Panc1 (cell line): ENCODE measurements around the gene DTNB. TPM values are rescaled to one million over a fixed set of nuclear protein-coding genes. Genes with fewer than 3 reads are reported as not detected.
"Not testable (repeated sequence)": the region's sequence is repeated elsewhere in the genome, so short reads cannot be mapped to it uniquely, and the experiment has no call there.

Experiments used
- ATAC-seq: fragments of 200-7000 bp; cut with Tn5 transposase; 2 replicates; pipeline ENCODE4 v1.9.1; 2020; ENCODE audit warnings: mild to moderate bottlenecking, moderate library complexity
- BruUV-seq: library from RNA; stranded (reverse); fragments of 400-500 nt; replicated peaks from 2 replicates; lab custom pipeline; 2021; lab: Mats Ljungman, UMichigan
- CTCF ChIA-PET: fragments of 300-600 bp; sonication (Branson Sonifier 250); formaldehyde crosslinking; loops from one replicate; lab custom pipeline; 2022; ENCODE audit warnings: antibody characterized with exemption; lab: Charles Lee
- POLR2A ChIA-PET: fragments of 300-600 bp; sonication (Branson Sonifier 250); formaldehyde crosslinking; loops from one replicate; lab custom pipeline; 2022; ENCODE audit warnings: antibody characterized with exemption; lab: Charles Lee
- DNase-seq: peaks from one replicate; pipeline ENCODE4 v3.0.0-alpha.2; 2010; ENCODE audit warnings: low read depth, low spot score
- H3K27ac ChIP-seq: 2 replicates; pipeline ENCODE4 v1.5.1; 2011; ENCODE audit warnings: mild to moderate bottlenecking, low read length, inconsistent platforms
- H3K27me3 ChIP-seq: fragments of 200-500 bp; sonication (Bioruptor generic); 2 replicates; pipeline ENCODE4 v1.6.0; 2014; ENCODE audit warnings: low read length, inconsistent platforms; ENCODE audit not compliant: control insufficient read depth, insufficient read depth
- H3K36me3 ChIP-seq: fragments of 200-500 bp; sonication (Bioruptor generic); 2 replicates; pipeline ENCODE4 v1.5.1; 2014; ENCODE audit warnings: inconsistent platforms, mild to moderate bottlenecking, low read length, moderate library complexity; ENCODE audit not compliant: control insufficient read depth, insufficient read depth
- H3K4me1 ChIP-seq: 2 replicates; pipeline ENCODE4 v1.5.1; 2011; ENCODE audit warnings: inconsistent platforms, mild to moderate bottlenecking, low read length, moderate library complexity; ENCODE audit not compliant: control insufficient read depth, insufficient read depth
- H3K4me3 ChIP-seq, 2 experiments: 2 replicates each; pipeline ENCODE4 v1.5.1; 2011 to 2012; ENCODE audit warnings: low read depth in 2 of 2, low read length in 2 of 2, mild to moderate bottlenecking in 2 of 2, inconsistent platforms in 1 of 2, moderate library complexity in 1 of 2
- H3K9me3 ChIP-seq: fragments of 200-500 bp; sonication (Bioruptor generic); 2 replicates; pipeline ENCODE4 v1.5.1; 2014; ENCODE audit warnings: low read depth, mild to moderate bottlenecking, inconsistent platforms, low read length, moderate library complexity; ENCODE audit not compliant: control insufficient read depth, insufficient read depth
- POLR2AphosphoS5 ChIP-seq: IDR thresholded peaks from 2 replicates; pipeline ENCODE4 v1.6.1; 2012; ENCODE audit warnings: mild to moderate bottlenecking, low read depth, low read length, moderate library complexity
- SIN3A ChIP-seq: IDR thresholded peaks from 2 replicates; pipeline ENCODE4 v1.6.1; 2012; ENCODE audit warnings: low read depth, mild to moderate bottlenecking, low read length, moderate library complexity, borderline replicate concordance; ENCODE audit not compliant: insufficient read depth
- TCF7L2 ChIP-seq: IDR thresholded peaks from 2 replicates; pipeline ENCODE4 v1.6.1; 2011; ENCODE audit warnings: mild to moderate bottlenecking, low read depth, low read length, inconsistent platforms
- in situ Hi-C: cut with HindIII; loops from 2 replicates; pipeline ENCODE4 v1.10.0; 2016; ENCODE audit warnings: low sequenced_read_pairs, low pct_unique_long_range_greater_than_20kb
- intact Hi-C: fragments of 100-400 bp; cut with micrococcal nuclease; formaldehyde crosslinking; loops from one replicate; pipeline ENCODE4 v1.10.0; 2022; ENCODE audit not compliant: unreplicated experiment
- total RNA-seq: library from RNA; stranded (reverse); gene quantifications from one replicate; pipeline ENCODE4 v1.2.1, GENCODE V29; 2021; ENCODE audit not compliant: unreplicated experiment
- TF ChIP-seq, protein P1 (sequence below), 2 experiments: IDR thresholded peaks; 2 replicates each; pipeline ENCODE4 v1.6.1; 2011 to 2012; ENCODE audit warnings: low read depth in 2 of 2, control low read depth in 1 of 2, low read length in 1 of 2, mild to moderate bottlenecking in 1 of 2, moderate library complexity in 1 of 2; ENCODE audit not compliant: insufficient read depth in 1 of 2
- TF ChIP-seq, protein P2 (sequence below): fragments of 450-650 bp; IDR thresholded peaks from 2 replicates; pipeline ENCODE4 v1.5.1; 2017; ENCODE audit warnings: mild to moderate bottlenecking

Gene DTNB
- total RNA-seq, 1 experiment from 2014 or later: 37.8 TPM

DNA sequence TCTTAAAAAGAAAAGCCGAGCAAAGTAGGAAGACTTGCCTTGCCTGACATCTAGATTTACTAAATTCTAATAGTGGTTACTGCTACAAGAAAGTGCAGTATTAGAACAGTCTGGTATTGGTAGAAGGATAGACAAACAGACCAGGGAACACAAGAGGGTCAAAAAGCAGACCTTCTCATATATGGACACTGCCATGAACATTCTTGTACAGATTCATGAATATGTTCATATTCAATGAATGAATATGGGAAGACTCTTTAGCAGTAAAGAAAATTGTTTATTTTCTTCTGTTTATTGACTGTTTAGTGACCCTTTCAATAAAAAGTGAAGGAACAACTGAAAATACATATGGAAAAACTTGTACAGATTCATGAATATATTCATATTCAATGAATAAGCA lies 37.6 kb downstream of the DTNB start:
- CTCF ChIA-PET: no interaction called here
- intact Hi-C loops (no loop called here), in situ Hi-C loops (no loop called here)
- no peaks in the 10 kb centered on the region for H3K36me3 ChIP-seq
- DNase-seq: no peak
- TF ChIP-seq, protein P1, sequence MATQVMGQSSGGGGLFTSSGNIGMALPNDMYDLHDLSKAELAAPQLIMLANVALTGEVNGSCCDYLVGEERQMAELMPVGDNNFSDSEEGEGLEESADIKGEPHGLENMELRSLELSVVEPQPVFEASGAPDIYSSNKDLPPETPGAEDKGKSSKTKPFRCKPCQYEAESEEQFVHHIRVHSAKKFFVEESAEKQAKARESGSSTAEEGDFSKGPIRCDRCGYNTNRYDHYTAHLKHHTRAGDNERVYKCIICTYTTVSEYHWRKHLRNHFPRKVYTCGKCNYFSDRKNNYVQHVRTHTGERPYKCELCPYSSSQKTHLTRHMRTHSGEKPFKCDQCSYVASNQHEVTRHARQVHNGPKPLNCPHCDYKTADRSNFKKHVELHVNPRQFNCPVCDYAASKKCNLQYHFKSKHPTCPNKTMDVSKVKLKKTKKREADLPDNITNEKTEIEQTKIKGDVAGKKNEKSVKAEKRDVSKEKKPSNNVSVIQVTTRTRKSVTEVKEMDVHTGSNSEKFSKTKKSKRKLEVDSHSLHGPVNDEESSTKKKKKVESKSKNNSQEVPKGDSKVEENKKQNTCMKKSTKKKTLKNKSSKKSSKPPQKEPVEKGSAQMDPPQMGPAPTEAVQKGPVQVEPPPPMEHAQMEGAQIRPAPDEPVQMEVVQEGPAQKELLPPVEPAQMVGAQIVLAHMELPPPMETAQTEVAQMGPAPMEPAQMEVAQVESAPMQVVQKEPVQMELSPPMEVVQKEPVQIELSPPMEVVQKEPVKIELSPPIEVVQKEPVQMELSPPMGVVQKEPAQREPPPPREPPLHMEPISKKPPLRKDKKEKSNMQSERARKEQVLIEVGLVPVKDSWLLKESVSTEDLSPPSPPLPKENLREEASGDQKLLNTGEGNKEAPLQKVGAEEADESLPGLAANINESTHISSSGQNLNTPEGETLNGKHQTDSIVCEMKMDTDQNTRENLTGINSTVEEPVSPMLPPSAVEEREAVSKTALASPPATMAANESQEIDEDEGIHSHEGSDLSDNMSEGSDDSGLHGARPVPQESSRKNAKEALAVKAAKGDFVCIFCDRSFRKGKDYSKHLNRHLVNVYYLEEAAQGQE (IDR thresholded peaks at IDR 0.05; ENCODE audit: insufficient read depth in 1 of 2, low read depth in 2 of 2, low read length in 1 of 2): no peak
- TF ChIP-seq TCF7L2 (no peak), POLR2AphosphoS5 (no peak), SIN3A (no peak)
- TF ChIP-seq, protein P2, sequence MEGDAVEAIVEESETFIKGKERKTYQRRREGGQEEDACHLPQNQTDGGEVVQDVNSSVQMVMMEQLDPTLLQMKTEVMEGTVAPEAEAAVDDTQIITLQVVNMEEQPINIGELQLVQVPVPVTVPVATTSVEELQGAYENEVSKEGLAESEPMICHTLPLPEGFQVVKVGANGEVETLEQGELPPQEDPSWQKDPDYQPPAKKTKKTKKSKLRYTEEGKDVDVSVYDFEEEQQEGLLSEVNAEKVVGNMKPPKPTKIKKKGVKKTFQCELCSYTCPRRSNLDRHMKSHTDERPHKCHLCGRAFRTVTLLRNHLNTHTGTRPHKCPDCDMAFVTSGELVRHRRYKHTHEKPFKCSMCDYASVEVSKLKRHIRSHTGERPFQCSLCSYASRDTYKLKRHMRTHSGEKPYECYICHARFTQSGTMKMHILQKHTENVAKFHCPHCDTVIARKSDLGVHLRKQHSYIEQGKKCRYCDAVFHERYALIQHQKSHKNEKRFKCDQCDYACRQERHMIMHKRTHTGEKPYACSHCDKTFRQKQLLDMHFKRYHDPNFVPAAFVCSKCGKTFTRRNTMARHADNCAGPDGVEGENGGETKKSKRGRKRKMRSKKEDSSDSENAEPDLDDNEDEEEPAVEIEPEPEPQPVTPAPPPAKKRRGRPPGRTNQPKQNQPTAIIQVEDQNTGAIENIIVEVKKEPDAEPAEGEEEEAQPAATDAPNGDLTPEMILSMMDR: no peak
- H3K27ac ChIP-seq: no peak overlapping the region
- no TSS peak for BruUV-seq
- H3K27me3 ChIP-seq: no peaks in the 10 kb centered on the region
- H3K4me3 ChIP-seq: no peak overlapping the region
- H3K9me3 ChIP-seq: no peaks in the 10 kb centered on the region
- POLR2A ChIA-PET: no interaction called here
- no peak for ATAC-seq
- no peaks in the 10 kb centered on the region for H3K4me1 ChIP-seq

DNA sequence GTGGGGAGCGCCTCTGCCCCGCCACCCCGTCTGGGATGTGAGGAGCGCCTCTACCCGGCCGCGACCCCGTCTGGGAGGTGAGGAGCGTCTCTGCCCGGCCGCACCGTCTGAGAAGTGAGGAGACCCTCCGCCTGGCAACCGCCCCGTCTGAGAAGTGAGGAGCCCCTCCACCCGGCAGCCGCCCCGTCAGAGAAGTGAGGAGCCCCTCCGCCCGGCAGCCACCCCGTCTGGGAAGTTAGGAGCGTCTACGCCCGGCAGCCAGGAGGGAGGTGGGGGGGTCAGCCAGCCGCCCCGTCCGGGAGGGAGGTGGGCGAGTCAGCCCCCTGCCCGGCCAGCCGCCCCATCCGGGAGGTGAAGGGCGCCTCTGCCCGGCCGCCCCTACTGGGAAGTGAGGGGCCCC lies 39.6 kb downstream of the DTNB start:
- H3K27me3 ChIP-seq, H3K9me3 ChIP-seq, POLR2A ChIA-PET, intact Hi-C loops, CTCF ChIA-PET, DNase-seq, H3K4me3 ChIP-seq, H3K36me3 ChIP-seq, H3K4me1 ChIP-seq, ATAC-seq, in situ Hi-C loops, BruUV-seq, H3K27ac ChIP-seq: not testable (repeated sequence)

DNA sequence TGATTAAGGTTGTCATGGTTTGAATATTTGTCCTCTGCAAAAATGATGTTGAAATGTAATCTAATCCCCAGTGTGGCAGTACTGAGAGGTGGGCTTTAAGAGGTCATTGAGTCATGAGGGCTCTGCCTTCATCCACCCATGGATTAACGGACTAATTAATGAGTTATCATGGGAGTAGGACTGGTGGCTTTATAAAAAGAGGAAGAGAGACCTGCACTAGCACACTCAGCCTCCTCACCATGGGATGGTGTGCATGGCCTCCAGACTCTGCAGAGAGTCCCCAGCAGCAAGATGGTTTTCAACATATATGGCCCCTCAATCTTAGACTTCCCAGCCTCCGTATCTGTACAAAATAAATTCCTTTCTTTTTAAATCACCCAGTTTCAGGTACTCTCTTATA lies 41.0 kb downstream of the DTNB start:
- no peak overlapping the region for H3K27ac ChIP-seq
- CTCF ChIA-PET: no interaction called here
- POLR2A ChIA-PET: no interaction called here
- intact Hi-C loops: no loop called here
- TF ChIP-seq, protein P1 (IDR thresholded peaks at IDR 0.05; ENCODE audit: insufficient read depth in 1 of 2, low read depth in 2 of 2, low read length in 1 of 2): no peak
- TF ChIP-seq SIN3A (no peak), TCF7L2 (no peak), POLR2AphosphoS5 (no peak)
- TF ChIP-seq, protein P2: no peak
- no peaks in the 10 kb centered on the region for H3K9me3 ChIP-seq
- DNase-seq (no peak), ATAC-seq (no peak)
- H3K4me1 ChIP-seq: no peaks in the 10 kb centered on the region
- BruUV-seq: no TSS peak
- H3K27me3 ChIP-seq: no peaks in the 10 kb centered on the region
- no peaks in the 10 kb centered on the region for H3K36me3 ChIP-seq
- no peak overlapping the region for H3K4me3 ChIP-seq
- in situ Hi-C loops: no loop called here
